ENCODE data around the gene BRSK1.

DNA sequence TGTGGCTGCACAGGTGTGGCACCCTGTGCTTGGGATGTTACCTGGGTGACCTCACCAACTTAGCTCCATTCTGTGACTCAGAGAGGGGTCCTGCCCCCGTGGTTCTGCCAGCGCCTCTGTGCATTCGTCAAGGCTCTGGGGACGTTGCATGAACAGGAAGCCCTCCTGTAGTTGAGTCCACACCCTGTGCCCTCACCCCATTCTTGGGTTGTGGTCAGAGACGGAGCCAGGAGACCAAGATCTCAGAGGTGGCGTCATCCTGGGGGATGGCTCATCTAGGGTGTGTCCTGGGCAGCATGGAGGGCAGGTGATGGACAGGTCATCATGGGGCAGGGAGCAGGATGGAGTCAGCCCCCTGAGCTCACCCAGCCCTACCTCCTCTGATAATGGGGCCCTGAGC, 68.2 kb downstream of the BRSK1 start:
- TF ChIP-seq, protein P1, sequence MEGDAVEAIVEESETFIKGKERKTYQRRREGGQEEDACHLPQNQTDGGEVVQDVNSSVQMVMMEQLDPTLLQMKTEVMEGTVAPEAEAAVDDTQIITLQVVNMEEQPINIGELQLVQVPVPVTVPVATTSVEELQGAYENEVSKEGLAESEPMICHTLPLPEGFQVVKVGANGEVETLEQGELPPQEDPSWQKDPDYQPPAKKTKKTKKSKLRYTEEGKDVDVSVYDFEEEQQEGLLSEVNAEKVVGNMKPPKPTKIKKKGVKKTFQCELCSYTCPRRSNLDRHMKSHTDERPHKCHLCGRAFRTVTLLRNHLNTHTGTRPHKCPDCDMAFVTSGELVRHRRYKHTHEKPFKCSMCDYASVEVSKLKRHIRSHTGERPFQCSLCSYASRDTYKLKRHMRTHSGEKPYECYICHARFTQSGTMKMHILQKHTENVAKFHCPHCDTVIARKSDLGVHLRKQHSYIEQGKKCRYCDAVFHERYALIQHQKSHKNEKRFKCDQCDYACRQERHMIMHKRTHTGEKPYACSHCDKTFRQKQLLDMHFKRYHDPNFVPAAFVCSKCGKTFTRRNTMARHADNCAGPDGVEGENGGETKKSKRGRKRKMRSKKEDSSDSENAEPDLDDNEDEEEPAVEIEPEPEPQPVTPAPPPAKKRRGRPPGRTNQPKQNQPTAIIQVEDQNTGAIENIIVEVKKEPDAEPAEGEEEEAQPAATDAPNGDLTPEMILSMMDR (conservative IDR thresholded peaks at IDR 0.05): no peak
- no peak for TF ChIP-seq ZFX (IDR thresholded peaks at IDR 0.05)

Measured in C4-2B (cell line).